Peyer's patch (tissue), 4 donors: ENCODE measurements around the gene TMEM163.

Source experiments
- POLR2A ChIP-seq, 2 donors: fragments of 450-650 bp; IDR thresholded peaks; one replicate each; pipeline ENCODE4 v1.5.1; 2017; ENCODE audit warnings: antibody characterized with exemption in 2 of 2, mild to moderate bottlenecking in 2 of 2, moderate library complexity in 2 of 2
- TF ChIP-seq, protein P1 (sequence below), 6 experiments: fragments of 450-650 bp in 4 of 6; fragments of 200-600 bp in 2 of 6; sonication (generic) in 1 of 6; IDR thresholded peaks; one replicate each; pipeline ENCODE4 v1.5.1; 2017 to 2019; ENCODE audit warnings: antibody characterized with exemption in 6 of 6, mild to moderate bottlenecking in 3 of 6, moderate library complexity in 1 of 6

GRCh38 chr2:134491022-134491421 lies 227.8 kb downstream of the TMEM163 start:
- no peak for TF ChIP-seq POLR2A (IDR thresholded peaks at IDR 0.05)
- TF ChIP-seq, protein P1, sequence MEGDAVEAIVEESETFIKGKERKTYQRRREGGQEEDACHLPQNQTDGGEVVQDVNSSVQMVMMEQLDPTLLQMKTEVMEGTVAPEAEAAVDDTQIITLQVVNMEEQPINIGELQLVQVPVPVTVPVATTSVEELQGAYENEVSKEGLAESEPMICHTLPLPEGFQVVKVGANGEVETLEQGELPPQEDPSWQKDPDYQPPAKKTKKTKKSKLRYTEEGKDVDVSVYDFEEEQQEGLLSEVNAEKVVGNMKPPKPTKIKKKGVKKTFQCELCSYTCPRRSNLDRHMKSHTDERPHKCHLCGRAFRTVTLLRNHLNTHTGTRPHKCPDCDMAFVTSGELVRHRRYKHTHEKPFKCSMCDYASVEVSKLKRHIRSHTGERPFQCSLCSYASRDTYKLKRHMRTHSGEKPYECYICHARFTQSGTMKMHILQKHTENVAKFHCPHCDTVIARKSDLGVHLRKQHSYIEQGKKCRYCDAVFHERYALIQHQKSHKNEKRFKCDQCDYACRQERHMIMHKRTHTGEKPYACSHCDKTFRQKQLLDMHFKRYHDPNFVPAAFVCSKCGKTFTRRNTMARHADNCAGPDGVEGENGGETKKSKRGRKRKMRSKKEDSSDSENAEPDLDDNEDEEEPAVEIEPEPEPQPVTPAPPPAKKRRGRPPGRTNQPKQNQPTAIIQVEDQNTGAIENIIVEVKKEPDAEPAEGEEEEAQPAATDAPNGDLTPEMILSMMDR (IDR thresholded peaks at IDR 0.05): no peak
